Nephron progenitor cell (in vitro differentiated cells): Measurements from ENCODE around the gene URAD.

ENCODE experiments used
- DNase-seq: peaks from one replicate; pipeline ENCODE4 v3.0.0; 2021
- H3K27ac Mint-ChIP-seq: 2 replicates; pipeline ENCODE4 v1.8.0; 2021; ENCODE audit warnings: mild to moderate bottlenecking, moderate library complexity, mixed read lengths
- H3K27me3 Mint-ChIP-seq: 2 replicates; pipeline ENCODE4 v1.8.0; 2021; ENCODE audit warnings: mild to moderate bottlenecking, low read depth, mixed read lengths; ENCODE audit not compliant: poor library complexity
- H3K36me3 Mint-ChIP-seq: 2 replicates; pipeline ENCODE4 v1.8.0; 2021; ENCODE audit warnings: low read depth, mixed read lengths
- H3K4me1 Mint-ChIP-seq: 2 replicates; pipeline ENCODE4 v1.8.0; 2021; ENCODE audit warnings: mixed read lengths
- H3K4me3 Mint-ChIP-seq: 2 replicates; pipeline ENCODE4 v1.8.0; 2021; ENCODE audit warnings: mild to moderate bottlenecking, moderate library complexity, mixed read lengths
- H3K9me3 Mint-ChIP-seq: 2 replicates; pipeline ENCODE4 v1.8.0; 2021; ENCODE audit warnings: mild to moderate bottlenecking, moderate library complexity, mixed read lengths
- CTCF ChIP-seq: fragments of 200-600 bp; sonication (generic); IDR thresholded peaks from 2 replicates; pipeline ENCODE4 v1.5.0; 2021; ENCODE audit warnings: antibody characterized with exemption

Gene URAD

GRCh38 chr13:27975564-27976361 is 12.7 kb downstream of the URAD start:
- no peaks in the 10 kb centered on the region for H3K9me3 Mint-ChIP-seq
- TF ChIP-seq CTCF, result no peak
- H3K4me1 Mint-ChIP-seq, result peaks cover 93% of the 10 kb centered on the region
- H3K4me3 Mint-ChIP-seq, result peak overlapping the region; percentile 92
- H3K27ac Mint-ChIP-seq, result peak overlapping the region; percentile 95
- peak; percentile 50 for DNase-seq
- peaks cover 34% of the 10 kb centered on the region for H3K27me3 Mint-ChIP-seq
- no peaks in the 10 kb centered on the region for H3K36me3 Mint-ChIP-seq

GRCh38 chr13:27973961-27974662 is 14.4 kb downstream of the URAD start:
- no peak for TF ChIP-seq CTCF
- H3K27me3 Mint-ChIP-seq, result peaks cover 22% of the 10 kb centered on the region
- H3K27ac Mint-ChIP-seq, result no peak overlapping the region
- no peaks in the 10 kb centered on the region for H3K36me3 Mint-ChIP-seq
- H3K4me1 Mint-ChIP-seq, result peaks cover 92% of the 10 kb centered on the region
- H3K9me3 Mint-ChIP-seq, result no peaks in the 10 kb centered on the region
- DNase-seq, result no peak
- no peak overlapping the region for H3K4me3 Mint-ChIP-seq

GRCh38 chr13:27973291-27973690 is 15.2 kb downstream of the URAD start:
- no peaks in the 10 kb centered on the region for H3K36me3 Mint-ChIP-seq
- H3K27ac Mint-ChIP-seq, result peak overlapping the region; percentile 89
- DNase-seq, result no peak
- no peak for TF ChIP-seq CTCF
- peaks cover 19% of the 10 kb centered on the region for H3K27me3 Mint-ChIP-seq
- no peak overlapping the region for H3K4me3 Mint-ChIP-seq
- H3K9me3 Mint-ChIP-seq, result no peaks in the 10 kb centered on the region
- peaks cover 85% of the 10 kb centered on the region for H3K4me1 Mint-ChIP-seq

- no peak for TF ChIP-seq CTCF
- H3K27me3 Mint-ChIP-seq, result peaks cover 16% of the 10 kb centered on the region
- no peak overlapping the region for H3K4me3 Mint-ChIP-seq
- peaks cover 87% of the 10 kb centered on the region for H3K4me1 Mint-ChIP-seq
- H3K27ac Mint-ChIP-seq, result no peak overlapping the region
- no peak for DNase-seq
- no peaks in the 10 kb centered on the region for H3K9me3 Mint-ChIP-seq
- no peaks in the 10 kb centered on the region for H3K36me3 Mint-ChIP-seq
These were observed 16.0 kb downstream of the URAD start for GRCh38 chr13:27972478-27972820.

GRCh38 chr13:27971776-27972477 is 16.6 kb downstream of the URAD start:
- H3K27ac Mint-ChIP-seq, result peak overlapping the region; percentile 96

More at GRCh38 chr13:27971776-27972477, 16.6 kb downstream of the URAD start:
- Mint-ChIP-seq H3K36me3 (no peaks in the 10 kb centered on the region), H3K4me1 (peaks cover 86% of the 10 kb centered on the region), H3K9me3 (no peaks in the 10 kb centered on the region), H3K27me3 (peaks cover 12% of the 10 kb centered on the region), H3K4me3 (no peak overlapping the region)
- no peak for TF ChIP-seq CTCF
- no peak for DNase-seq
